ENCODE results near the gene AGA. TPM values are rescaled to one million over a fixed set of nuclear protein-coding genes. Genes with fewer than 3 reads are reported as not detected.

Gene AGA
- total RNA-seq, 1 donor from 2014 or later, result 20.7 TPM

- intact Hi-C loops (cut with micrococcal nuclease), result loop anchor here (10.0 kb wide), 1 partner anchor 307 kb away; no protein-coding TSS in a partner anchor
These were observed 5.3 kb upstream of the AGA start for GRCh38 chr4:177447417-177448004.

DNA sequence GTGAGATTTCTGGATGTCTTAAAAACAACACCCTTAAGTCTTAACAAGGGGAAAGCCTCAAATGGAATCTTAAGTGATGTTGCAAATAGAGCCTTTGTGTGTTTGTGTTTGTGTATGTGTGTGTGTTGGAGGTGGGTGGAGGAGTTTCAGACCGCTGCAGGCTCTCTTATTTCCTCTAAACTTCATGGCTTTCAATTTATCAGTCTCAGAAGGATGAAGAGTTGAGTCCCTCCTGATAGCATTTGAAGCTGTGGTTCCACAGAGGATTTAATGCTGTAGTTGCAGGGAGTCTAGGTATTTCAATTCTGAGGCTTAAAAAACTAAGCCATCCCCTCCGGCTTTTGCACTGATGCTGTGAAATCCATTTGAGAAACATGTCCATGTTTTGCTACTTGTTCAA, 4.3 kb upstream of the AGA start:
- intact Hi-C loops (cut with micrococcal nuclease), result loop anchor here (10.0 kb wide), 1 partner anchor 308 kb away; no protein-coding TSS in a partner anchor

DNA sequence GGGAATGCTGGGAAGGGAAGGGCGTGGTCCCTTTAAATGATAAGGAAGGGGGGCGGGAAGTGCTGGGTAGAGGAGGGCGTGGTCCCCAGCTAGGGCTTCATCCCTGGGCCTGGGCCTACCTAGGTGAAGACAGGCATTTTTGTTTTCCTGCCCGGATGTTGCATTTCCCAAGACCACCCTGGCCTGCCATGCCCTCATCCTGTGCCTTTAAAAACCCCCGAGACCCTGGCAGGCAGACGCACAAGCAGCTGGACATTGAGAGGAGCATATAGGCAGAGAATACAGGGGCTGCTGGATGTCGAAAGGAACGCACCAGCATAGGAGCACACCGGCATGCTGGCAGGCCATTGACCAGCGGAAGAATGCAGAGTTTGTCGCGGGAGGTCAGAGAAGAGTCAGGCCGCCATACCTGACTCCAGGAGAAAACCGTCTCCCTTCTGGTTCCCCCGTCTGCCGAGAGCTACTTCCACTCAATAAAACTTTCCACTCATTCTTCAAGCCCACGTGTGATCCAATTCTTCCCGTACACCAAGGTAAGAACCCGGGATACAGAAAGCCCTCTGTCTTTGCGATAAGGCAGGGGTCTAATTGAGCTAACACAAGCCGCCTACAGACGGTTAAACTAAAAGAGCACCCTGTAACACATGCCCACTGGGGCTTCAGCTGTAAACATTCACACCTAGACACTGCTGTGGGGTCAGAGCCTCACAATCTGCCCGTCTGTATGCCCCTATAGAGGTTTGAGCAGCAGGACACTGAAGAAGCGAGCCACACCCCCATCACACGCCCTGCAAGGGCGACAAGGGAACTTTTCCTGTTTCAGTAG, 2.9 kb upstream of the AGA start:
- intact Hi-C loops (cut with micrococcal nuclease), result loop anchor here (5.0 to 10.0 kb wide), 2 partner anchors 107 to 310 kb away; no protein-coding TSS in a partner anchor

- intact Hi-C loops (cut with micrococcal nuclease), result loop anchor here (1.0 to 10.0 kb wide), 3 partner anchors 111 to 314 kb away; no protein-coding TSS in a partner anchor
These were observed 1.0 kb downstream of the AGA start for GRCh38 chr4:177441061-177441802.

DNA sequence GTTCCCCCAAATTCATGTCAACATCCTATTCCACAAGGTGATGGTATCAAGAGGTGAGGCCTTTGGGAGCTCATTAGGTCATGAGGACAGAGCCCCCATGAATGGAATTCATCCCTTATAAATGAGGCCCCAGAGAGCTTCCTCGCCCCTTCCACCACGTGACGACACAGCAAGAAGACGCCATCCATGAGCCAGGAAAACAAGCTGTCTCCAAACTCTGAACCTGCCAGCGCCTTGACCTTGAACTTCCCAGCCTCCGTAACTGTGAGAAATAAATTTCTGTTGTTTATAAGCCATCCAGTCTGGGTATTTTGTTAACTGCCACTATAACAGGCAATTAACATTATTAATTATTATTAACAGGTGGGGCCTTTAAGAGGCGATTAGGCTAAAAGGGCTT, 5.8 kb downstream of the AGA start:
- intact Hi-C loops (cut with micrococcal nuclease), result no loop called here

- intact Hi-C loops (cut with micrococcal nuclease), result no loop called here
These were observed 7.6 kb downstream of the AGA start for GRCh38 chr4:177434667-177435066.

DNA sequence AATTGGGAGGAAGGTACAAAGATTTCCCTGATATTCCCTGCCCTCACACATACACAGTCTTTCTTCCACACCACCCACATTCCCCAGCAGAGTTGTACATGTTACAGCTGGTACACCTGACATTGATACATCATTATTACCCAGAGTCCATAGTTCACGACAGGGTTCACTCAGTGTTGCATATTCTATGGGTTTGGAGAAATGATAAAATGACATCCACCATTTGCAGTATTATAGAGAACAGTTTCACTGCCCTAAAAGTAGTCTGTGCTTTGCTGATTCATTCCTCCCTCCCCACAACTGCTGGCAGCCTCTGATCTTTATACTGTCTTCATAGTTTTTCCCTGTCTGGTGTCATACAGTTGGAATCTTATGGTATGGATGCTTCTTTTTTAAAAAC, 15.0 kb downstream of the AGA start:
- intact Hi-C loops (cut with micrococcal nuclease), result no loop called here

DNA sequence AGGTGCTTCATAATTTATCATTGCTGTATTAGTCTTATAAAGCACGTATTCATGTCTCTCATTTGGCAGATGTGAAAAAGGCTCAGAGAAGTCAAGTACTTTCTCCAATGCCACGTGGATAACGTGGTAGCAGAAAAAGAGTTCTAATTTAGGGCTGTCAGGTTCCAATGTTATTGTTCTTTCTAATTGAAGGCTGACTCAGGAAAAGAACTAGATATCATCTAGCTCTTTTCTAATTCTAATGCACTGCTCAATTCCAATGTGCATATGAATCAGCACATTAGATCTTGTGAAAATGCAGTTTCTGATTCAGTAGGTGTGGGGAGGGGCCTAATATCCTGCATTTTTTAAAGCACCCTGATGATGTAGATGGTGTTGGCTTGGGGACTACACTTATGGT, 22.8 kb downstream of the AGA start:
- intact Hi-C loops (cut with micrococcal nuclease), result no loop called here

DNA sequence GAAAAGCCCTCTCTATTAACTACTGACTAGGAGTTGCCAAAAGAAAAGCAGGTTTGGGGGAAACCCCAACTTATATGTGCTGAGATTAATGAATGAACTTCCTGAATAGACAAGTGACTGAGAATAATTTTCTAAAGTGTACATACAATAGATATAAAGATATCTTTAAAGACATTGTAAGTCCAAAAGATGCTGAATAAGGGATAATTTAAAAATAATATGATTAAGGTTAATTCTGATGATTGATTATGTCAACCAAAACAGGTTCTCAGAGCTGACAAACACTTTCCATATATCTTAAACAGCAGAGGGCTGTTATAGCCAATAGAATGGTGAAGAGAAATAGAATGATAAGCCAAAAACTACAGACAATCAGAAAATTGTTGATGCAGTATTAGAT, 28.6 kb downstream of the AGA start:
- intact Hi-C loops (cut with micrococcal nuclease), result no loop called here

- intact Hi-C loops (cut with micrococcal nuclease), result no loop called here
These were observed 29.2 kb downstream of the AGA start for GRCh38 chr4:177413076-177413475.

- intact Hi-C loops (cut with micrococcal nuclease), result no loop called here
These were observed 30.2 kb downstream of the AGA start for GRCh38 chr4:177411996-177412395.

DNA sequence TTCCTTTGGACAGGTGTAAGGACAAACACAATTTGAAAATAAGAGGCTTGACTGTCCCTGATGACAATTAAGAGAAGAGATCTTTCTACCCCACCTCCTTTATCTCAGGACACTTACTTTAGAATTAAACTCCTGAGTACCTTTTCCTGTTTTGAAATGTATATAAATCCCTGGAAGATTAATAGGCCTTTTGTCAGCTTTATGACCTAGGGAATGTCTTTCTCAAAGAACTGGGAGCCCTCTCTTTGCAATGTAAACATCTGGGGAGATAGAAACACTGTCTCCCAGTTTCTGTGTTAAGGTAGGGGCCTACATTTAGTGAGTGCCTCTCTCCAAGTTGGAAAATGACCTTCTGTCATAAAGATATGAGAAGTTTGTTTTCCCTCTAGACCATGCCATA, 31.7 kb downstream of the AGA start:
- intact Hi-C loops (cut with micrococcal nuclease), result no loop called here

DNA sequence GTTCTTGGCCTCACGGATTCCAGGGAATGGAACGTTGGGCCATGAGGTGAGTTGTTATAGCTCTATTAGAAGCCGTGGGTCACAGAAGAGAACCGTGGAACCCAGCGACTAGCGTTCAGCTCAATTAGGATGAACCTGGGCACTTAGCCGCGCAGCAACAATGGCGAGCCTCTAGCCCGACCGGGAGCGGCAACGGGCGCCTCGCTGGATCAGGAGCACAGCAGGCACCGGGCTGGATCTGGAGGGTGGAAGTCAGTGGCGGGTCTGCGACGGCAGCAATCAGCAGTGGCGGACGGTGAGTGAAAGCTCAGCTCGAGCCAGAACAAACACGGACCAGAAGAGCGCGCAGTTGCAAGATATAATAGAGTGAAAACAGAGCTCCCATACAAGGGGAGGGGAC, 34.2 kb downstream of the AGA start:
- intact Hi-C loops (cut with micrococcal nuclease), result no loop called here

GRCh38 chr4:177405508-177405907, 36.7 kb downstream of the AGA start:
- intact Hi-C loops (cut with micrococcal nuclease), result no loop called here

DNA sequence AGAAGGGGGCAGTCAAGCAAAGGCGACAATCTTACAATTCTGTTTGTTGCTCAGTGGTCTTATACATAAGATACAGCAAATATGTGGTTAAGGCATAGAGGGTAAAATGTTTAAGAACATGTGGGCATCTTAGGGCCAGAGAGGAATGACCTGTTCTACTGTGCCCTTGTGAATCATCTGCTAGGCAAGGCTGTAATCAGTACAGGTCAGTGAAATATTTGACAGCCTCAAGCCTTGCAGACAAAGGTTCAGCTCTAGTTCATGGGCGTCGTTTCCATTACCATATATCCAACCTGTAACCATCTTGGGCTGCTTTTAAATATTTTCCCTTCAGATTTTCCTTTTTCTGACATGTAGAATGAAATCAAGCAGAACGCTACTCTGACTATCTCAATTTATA, 37.3 kb downstream of the AGA start:
- intact Hi-C loops (cut with micrococcal nuclease), result no loop called here

DNA sequence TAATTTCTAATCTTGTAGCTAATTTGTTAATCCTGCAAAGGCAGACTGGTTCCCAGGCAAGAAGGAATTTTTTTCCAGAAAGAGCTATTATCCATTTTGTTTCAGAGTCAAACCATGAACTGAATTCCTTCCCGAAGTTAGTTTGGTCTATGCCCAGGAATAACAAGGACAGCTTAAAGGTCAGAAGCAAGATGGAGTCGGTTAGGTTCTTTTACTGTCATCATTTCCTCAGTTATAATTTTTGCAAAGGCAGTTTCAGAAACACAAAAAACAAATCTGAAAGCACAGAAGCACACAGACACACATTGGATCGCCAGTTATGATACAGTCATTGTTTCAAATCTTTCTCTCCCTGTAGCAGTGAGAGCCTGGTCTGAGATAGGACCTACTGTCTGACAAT, 37.9 kb downstream of the AGA start:
- intact Hi-C loops (cut with micrococcal nuclease), result no loop called here

DNA sequence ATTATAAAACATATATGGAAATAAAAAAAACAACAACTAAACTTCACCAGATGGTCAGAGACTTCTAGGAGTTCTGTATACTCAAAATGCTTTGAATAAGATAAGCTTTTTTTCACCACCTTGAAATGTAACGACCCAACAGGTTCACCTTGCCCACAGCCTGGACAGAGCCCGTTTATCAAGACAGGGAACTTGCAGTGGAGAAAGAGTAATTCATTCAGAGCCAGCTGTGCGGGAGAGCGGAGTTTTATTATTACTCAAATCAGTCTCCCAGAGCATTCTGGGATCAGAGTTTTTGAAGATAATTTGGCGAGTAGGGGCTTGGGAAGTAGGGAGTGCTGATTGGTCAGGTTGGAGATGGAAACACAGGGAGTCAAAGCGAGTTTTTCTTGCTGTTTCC, 38.5 kb downstream of the AGA start:
- intact Hi-C loops (cut with micrococcal nuclease), result no loop called here

DNA sequence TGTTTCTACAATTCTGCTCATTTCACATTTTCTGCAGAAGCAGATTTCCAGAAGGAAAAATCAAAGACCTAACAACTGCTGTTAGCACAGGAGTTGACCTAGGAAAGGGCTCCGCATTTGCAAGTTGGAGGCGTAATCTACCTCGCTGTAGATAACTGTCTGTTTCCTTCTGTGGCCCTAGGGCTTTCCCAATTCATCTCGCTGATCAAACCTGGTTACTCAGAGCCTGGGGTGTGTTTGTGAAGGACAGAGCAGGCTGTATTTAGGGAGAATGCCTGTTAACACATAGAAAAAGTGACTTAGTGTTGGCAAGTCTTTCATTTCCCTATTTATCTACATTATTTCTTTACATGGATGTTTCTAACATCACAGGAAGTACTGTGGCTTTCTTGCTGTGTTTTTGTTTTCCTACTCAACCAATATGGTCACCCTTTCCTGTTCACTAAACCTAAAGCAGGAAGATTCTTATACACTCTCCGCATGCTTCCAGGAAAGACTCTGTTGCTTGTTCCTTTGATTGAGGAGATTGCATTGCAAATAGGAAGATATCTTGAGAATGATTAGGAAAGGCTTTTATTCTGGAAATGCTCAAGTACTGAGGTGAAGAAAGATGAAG, 40.5 kb downstream of the AGA start:
- intact Hi-C loops (cut with micrococcal nuclease), result loop anchor here (1.0 kb wide), 1 partner anchor 41 kb away; the partner anchor contains the start of gene AGA

DNA sequence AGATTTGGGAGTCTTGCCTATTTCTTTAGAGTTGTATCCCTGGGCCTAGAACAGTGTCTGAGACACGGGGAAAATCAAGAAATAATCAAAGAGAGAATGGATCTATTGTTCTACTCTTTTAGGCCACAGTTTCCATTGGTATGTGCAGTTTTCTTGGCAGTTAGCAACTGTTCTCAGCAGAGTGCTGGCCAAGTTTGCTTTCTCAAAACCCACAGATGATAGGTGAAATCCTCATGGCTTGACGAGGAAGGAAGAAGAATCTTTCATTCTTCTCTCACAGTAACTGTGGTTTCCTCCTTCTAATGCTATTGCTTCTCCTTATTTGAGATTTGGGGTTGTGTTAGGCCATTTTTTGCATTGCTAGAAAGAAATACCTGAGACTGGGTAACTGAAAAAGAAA, 42.2 kb downstream of the AGA start:
- intact Hi-C loops (cut with micrococcal nuclease), result no loop called here

DNA sequence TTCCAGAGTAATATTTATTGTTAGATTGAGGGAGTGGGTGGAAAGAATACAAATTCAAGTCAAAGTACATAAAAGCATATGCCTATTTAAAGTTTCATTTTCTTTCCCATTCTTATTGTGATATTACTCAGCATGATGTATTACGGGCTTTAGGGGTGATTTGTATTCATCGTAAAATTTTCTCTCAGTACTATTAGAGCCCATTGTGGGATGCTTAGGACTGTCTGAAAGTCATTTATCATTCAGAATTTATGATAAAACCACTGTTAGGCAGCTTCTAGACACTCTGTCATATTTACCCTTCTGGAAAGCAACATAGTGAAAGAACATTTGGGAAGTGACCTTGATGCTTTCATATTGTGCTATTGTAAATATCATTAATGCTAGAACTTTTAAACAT, 45.9 kb downstream of the AGA start:
- intact Hi-C loops (cut with micrococcal nuclease), result no loop called here

GRCh38 chr4:177393236-177393635, 49.0 kb downstream of the AGA start:
- intact Hi-C loops (cut with micrococcal nuclease), result no loop called here

DNA sequence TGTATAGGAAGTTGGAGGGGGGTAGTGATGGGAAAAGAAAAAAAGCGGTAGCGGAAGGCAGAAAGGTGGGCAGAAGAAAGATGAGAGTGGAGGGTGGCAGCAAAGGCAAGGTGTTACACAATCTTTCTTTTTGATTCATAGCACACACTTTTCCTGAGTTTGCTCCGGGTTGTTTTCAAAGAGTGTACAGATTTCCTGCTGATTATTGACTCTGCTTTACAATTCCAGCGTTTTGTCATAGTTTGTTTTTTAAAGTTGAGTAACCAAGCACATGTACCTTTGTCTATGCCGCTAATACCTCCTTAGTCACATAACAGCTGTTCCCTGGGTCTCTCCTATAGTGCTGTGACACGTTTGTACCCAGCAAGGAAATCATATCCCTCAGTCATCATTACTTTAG, 50.3 kb downstream of the AGA start:
- intact Hi-C loops (cut with micrococcal nuclease), result no loop called here

All from T-helper 1 cell treated with Interleukin-12 subunit alpha and Interleukin-12 subunit beta and Interleukin-4 antibody, amounts not matched to agents 30 ng/mL and 1 ng/mL, for 36 hours (primary cell).